GM21619 (cell line): ENCODE results near the gene KCNQ1.

Experiments used
- ATAC-seq: cut with Tn5 transposase; IDR thresholded peaks from one replicate; pipeline ENCODE4 v1.9.1; 2021; ENCODE audit not compliant: unreplicated experiment

The KCNQ1 gene

GRCh38 chr11:2674658-2675131 is 229.9 kb downstream of the KCNQ1 start:
- no peak for ATAC-seq

GRCh38 chr11:2675540-2675939 is 230.7 kb downstream of the KCNQ1 start:
- ATAC-seq: no peak

- no peak for ATAC-seq
Observed at GRCh38 chr11:2677127-2677526, 232.3 kb downstream of the KCNQ1 start.

- no peak for ATAC-seq
Observed at GRCh38 chr11:2678396-2678795, 233.6 kb downstream of the KCNQ1 start.

GRCh38 chr11:2679011-2679676 is 234.3 kb downstream of the KCNQ1 start:
- no peak for ATAC-seq

GRCh38 chr11:2681408-2682145 is 236.8 kb downstream of the KCNQ1 start:
- no peak for ATAC-seq

- no peak for ATAC-seq
Observed at GRCh38 chr11:2683806-2684205, 239.0 kb downstream of the KCNQ1 start.

- ATAC-seq: no peak
Observed at GRCh38 chr11:2684581-2684980, 239.8 kb downstream of the KCNQ1 start.

GRCh38 chr11:2685051-2685450 is 240.2 kb downstream of the KCNQ1 start:
- no peak for ATAC-seq

- ATAC-seq: no peak
Observed at GRCh38 chr11:2685566-2686359, 241.0 kb downstream of the KCNQ1 start.

- ATAC-seq: no peak
Observed at GRCh38 chr11:2686360-2687222, 241.8 kb downstream of the KCNQ1 start.

- ATAC-seq: no peak
Observed at GRCh38 chr11:2687223-2687530, 242.4 kb downstream of the KCNQ1 start.

- no peak for ATAC-seq
Observed at GRCh38 chr11:2687782-2688191, 243.0 kb downstream of the KCNQ1 start.

GRCh38 chr11:2688381-2689231 is 243.8 kb downstream of the KCNQ1 start:
- no peak for ATAC-seq

- ATAC-seq: no peak
Observed at GRCh38 chr11:2689651-2690575, 245.1 kb downstream of the KCNQ1 start.

- no peak for ATAC-seq
Observed at GRCh38 chr11:2690596-2691354, 246.0 kb downstream of the KCNQ1 start.

- ATAC-seq: no peak
Observed at GRCh38 chr11:2691355-2691761, 246.6 kb downstream of the KCNQ1 start.
